HT1080 (cell line): Measurements from ENCODE around the gene PBX2. TPM values are rescaled to one million over a fixed set of nuclear protein-coding genes. Genes with fewer than 3 reads are reported as not detected.
A peak's percentile ranks its signal among the peaks of the same experiment; 100 is the strongest.

Source experiments
- DNase-seq: peaks from one replicate; pipeline ENCODE4 v3.0.0-alpha.2; 2015; ENCODE audit warnings: low read depth
- total RNA-seq: library from RNA; depleted of rRNA; stranded (reverse); fragments of >200 nt; shearing (Covaris generic); gene quantifications from 2 replicates; pipeline ENCODE4 v1.2.3, GENCODE V29; 2014

The PBX2 gene
- total RNA-seq, 1 experiment from 2014 or later: 31.4 TPM

- DNase-seq: no peak
Observed at GRCh38 chr6:32175322-32175710, 14.7 kb downstream of the PBX2 start.

GRCh38 chr6:32174416-32174815, 15.6 kb downstream of the PBX2 start:
- no peak for DNase-seq

GRCh38 chr6:32173051-32173727, 16.8 kb downstream of the PBX2 start:
- no peak for DNase-seq

- DNase-seq: no peak
Observed at GRCh38 chr6:32171234-32171633, 18.8 kb downstream of the PBX2 start.

- DNase-seq: no peak
Observed at GRCh38 chr6:32170294-32170693, 19.7 kb downstream of the PBX2 start.

- DNase-seq: no peak
Observed at GRCh38 chr6:32168807-32169591, 21.0 kb downstream of the PBX2 start.

GRCh38 chr6:32168350-32168749, 21.7 kb downstream of the PBX2 start:
- DNase-seq: no peak

- no peak for DNase-seq
Observed at GRCh38 chr6:32167761-32168262, 22.2 kb downstream of the PBX2 start.

- DNase-seq: no peak
Observed at GRCh38 chr6:32167154-32167760, 22.7 kb downstream of the PBX2 start.

GRCh38 chr6:32166411-32167061, 23.5 kb downstream of the PBX2 start:
- DNase-seq: no peak

- DNase-seq: no peak
Observed at GRCh38 chr6:32164295-32164694, 25.7 kb downstream of the PBX2 start, which contains the start of gene EGFL8. TSS of gene EGFL8 (plus strand) at chr6:32164595. CDS start at chr6:32166166, 1,571 bp downstream.

- no peak for DNase-seq
Observed at GRCh38 chr6:32163559-32164258, 26.3 kb downstream of the PBX2 start.

- DNase-seq: no peak
Observed at GRCh38 chr6:32158052-32158451, 31.9 kb downstream of the PBX2 start.

GRCh38 chr6:32156891-32157290, 33.1 kb downstream of the PBX2 start:
- DNase-seq: no peak

- peak; percentile 50 for DNase-seq
Observed at GRCh38 chr6:32154514-32155161, 35.4 kb downstream of the PBX2 start.

- DNase-seq: peak; percentile 85
Observed at GRCh38 chr6:32153564-32154513, 36.2 kb downstream of the PBX2 start, which contains the start of gene PPT2. TSS of gene PPT2 (plus strand) at chr6:32154141. CDS start at chr6:32154595, 454 bp downstream.

GRCh38 chr6:32152769-32153563, 37.0 kb downstream of the PBX2 start:
- DNase-seq: no peak
